HepG2 (cell line): ENCODE results near the gene RNASE8. TPM values are rescaled to one million over a fixed set of nuclear protein-coding genes. Genes with fewer than 3 reads are reported as not detected.

ENCODE experiments used
- ZNF280B ChIP-seq: sonication (generic); formaldehyde crosslinking; IDR thresholded peaks from 2 replicates; pipeline ENCODE4 v1.5.0; 2020; ENCODE audit warnings: missing genetic modification reagents, mild to moderate bottlenecking, borderline replicate concordance
- ZNF30 ChIP-seq: sonication (generic); formaldehyde crosslinking; IDR thresholded peaks from 2 replicates; pipeline ENCODE4 v1.5.0; 2020; ENCODE audit warnings: mild to moderate bottlenecking, missing genetic modification reagents
- ZNF503 ChIP-seq: sonication (generic); formaldehyde crosslinking; IDR thresholded peaks from 2 replicates; pipeline ENCODE4 v1.4.0; 2020; ENCODE audit warnings: missing genetic modification reagents
- ZNF512 ChIP-seq: sonication (generic); formaldehyde crosslinking; IDR thresholded peaks from 2 replicates; pipeline ENCODE4 v1.4.0; 2020; ENCODE audit warnings: mild to moderate bottlenecking, missing genetic modification reagents
- ZNF687 ChIP-seq: sonication (generic); formaldehyde crosslinking; IDR thresholded peaks from 2 replicates; pipeline ENCODE4 v1.5.1; 2020; ENCODE audit warnings: mild to moderate bottlenecking, missing genetic modification reagents, moderate library complexity
- polyA plus RNA-seq, 8 experiments: library from polyadenylated mRNA; depleted of rRNA in 3 of 8; stranded (reverse) in 7 of 8; unstranded in 1 of 8; fragments of >200 nt; fragmentation: Illumina TruSeq in 4 of 8; extraction: Trizol in 4 of 8; gene quantifications; 2 replicates each; pipeline versions ENCODE4 v1.2.1 to v1.2.3, GENCODE V29; 2011 to 2016; ENCODE audit warnings: low read depth in 4 of 8, missing spikeins in 1 of 8, mixed read lengths in 1 of 8; ENCODE audit not compliant: insufficient read depth in 1 of 8
- total RNA-seq, 5 experiments: library from RNA; depleted of rRNA; stranded (reverse); fragments of >200 nt; fragmentation: Illumina TruSeq; extraction: Trizol; gene quantifications; 2 replicates each; pipeline ENCODE4 v1.2.3, GENCODE V29; 2016; ENCODE audit warnings: low read depth in 1 of 5

The RNASE8 gene
- total and polyA plus RNA-seq, 2 of the 13 experiments (the other 11 are each of a cell fraction or from before 2014, with no cell fraction given): not detected

- TF ChIP-seq ZNF687 (peak; percentile 44; the same call in 1 of the 2 replicates), ZNF280B (CRISPR knock-in tag) (peak; percentile 53; the same call in 1 of the 2 replicates), ZNF30 (CRISPR knock-in tag) (no peak), ZNF512 (CRISPR knock-in tag) (no peak), ZNF503 (CRISPR knock-in tag) (no peak)
These were observed 27.6 kb downstream of the RNASE8 start (continued) for GRCh38 chr14:21084998-21085853.
